MM.1S (cell line): ENCODE results near the gene NXT1.

Source experiments
- EZH2 ChIP-seq: fragments of 300-600 bp; sonication (generic); optimal IDR thresholded peaks from 2 replicates; pipeline ENCODE3; 2017; ENCODE audit warnings: low read depth, mild to moderate bottlenecking, antibody characterized with exemption, low read length, mixed read lengths
- EZH2phosphoT487 ChIP-seq: fragments of 300-600 bp; sonication (generic); IDR thresholded peaks from 2 replicates; pipeline ENCODE4 v1.6.1; 2018; ENCODE audit warnings: antibody characterized with exemption, low read length
- TF ChIP-seq, protein P1 (sequence below): fragments of 300-600 bp; sonication (generic); IDR thresholded peaks from 2 replicates; pipeline ENCODE4 v1.5.1; 2016; ENCODE audit warnings: antibody characterized with exemption, low read length, mixed read lengths

DNA sequence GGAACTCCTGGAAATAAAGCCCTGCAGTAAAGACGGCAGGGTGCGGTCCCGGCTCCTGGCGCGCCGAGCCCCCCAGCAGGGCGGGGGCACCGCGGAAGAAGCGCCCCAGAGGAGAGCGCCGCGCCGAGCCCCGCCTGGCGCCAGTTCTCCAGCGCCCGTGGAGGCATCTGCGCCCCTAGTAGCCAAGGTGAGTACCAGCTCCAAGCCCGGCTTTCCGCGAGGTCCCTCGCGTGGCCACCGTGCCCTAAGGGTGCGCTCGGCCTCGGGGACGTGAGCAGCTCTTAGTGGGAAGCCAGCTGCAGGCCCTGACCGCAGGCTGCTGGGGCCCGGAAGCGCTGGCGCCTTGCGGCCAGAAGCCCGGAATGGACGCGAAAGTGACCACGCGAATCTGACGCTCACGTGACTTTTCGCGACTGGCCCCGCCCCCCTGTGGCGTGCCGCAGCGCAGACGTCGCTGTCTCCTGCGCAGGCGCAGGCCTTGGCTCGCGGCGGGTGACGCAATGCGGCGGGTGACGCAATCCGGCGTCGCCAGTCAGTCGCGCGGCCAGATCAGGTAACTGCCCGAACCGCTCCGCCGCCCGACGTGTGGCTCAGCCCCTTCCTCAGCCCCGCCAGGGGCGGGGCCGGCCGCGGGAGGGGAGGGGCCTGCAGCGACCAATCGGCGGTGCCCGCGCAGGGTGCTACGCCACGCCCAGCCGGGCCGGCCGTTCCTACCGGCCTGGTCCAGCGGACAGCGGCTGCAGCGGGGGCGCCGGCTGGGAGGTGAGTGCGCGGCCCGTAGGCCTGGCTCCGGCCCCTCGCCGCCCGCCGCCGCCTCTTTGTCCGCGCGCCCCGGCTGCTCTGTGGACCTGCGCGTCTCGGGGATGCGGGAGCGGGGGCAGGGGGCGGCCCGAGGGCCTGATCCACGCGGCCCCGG, 11.1 kb downstream of the NXT1 start, which contains the start of gene GZF1:
- TF ChIP-seq, protein P1, sequence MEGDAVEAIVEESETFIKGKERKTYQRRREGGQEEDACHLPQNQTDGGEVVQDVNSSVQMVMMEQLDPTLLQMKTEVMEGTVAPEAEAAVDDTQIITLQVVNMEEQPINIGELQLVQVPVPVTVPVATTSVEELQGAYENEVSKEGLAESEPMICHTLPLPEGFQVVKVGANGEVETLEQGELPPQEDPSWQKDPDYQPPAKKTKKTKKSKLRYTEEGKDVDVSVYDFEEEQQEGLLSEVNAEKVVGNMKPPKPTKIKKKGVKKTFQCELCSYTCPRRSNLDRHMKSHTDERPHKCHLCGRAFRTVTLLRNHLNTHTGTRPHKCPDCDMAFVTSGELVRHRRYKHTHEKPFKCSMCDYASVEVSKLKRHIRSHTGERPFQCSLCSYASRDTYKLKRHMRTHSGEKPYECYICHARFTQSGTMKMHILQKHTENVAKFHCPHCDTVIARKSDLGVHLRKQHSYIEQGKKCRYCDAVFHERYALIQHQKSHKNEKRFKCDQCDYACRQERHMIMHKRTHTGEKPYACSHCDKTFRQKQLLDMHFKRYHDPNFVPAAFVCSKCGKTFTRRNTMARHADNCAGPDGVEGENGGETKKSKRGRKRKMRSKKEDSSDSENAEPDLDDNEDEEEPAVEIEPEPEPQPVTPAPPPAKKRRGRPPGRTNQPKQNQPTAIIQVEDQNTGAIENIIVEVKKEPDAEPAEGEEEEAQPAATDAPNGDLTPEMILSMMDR = 0 out of 2 replicates have a peak, but pooled peaks have one; percentile 8
- no peak for TF ChIP-seq EZH2phosphoT487
- no peak for TF ChIP-seq EZH2
